Fibroblast of mammary gland (primary cell): Measurements from ENCODE around the gene SPECC1.

Experiments
- DNase-seq: peaks from one replicate; pipeline ENCODE4 v3.0.0-alpha.2; 2010; ENCODE audit warnings: low read depth
- H3K4me3 ChIP-seq: 2 replicates; pipeline ENCODE4 v1.5.1; 2011; ENCODE audit warnings: low read depth, mild to moderate bottlenecking, low read length, moderate library complexity; ENCODE audit not compliant: control insufficient read depth
- CTCF ChIP-seq: conservative IDR thresholded peaks from 2 replicates; pipeline ENCODE4 v1.5.1; 2011; ENCODE audit warnings: low read depth, low read length, inconsistent platforms; ENCODE audit not compliant: control insufficient read depth, insufficient read depth

SPECC1 gene

DNA sequence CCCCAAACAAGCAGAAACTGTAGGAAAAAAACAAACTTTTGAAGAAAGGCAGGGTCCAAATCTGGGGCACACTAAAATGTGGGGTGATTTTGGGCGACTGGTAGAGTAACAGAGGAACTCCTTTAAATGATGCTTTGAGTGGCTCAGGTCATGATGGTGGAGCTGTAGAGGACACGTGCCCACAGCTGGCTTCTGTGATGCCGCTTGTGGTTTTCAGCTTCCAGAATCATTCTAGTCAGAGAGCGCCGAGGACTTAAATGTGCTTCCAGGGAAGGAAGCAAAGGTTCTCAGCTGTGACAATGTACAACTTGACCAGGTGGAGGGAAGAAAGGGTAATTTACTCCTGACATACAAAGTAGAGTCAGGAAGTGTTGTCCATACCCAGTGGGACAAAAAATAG lies 295.8 kb downstream of the SPECC1 start:
- DNase-seq = no peak
- no peak for TF ChIP-seq CTCF
- no peak overlapping the region for H3K4me3 ChIP-seq

GRCh38 chr17:20306924-20307323 lies 297.8 kb downstream of the SPECC1 start:
- H3K4me3 ChIP-seq = no peak overlapping the region
- DNase-seq = no peak
- TF ChIP-seq CTCF = no peak

DNA sequence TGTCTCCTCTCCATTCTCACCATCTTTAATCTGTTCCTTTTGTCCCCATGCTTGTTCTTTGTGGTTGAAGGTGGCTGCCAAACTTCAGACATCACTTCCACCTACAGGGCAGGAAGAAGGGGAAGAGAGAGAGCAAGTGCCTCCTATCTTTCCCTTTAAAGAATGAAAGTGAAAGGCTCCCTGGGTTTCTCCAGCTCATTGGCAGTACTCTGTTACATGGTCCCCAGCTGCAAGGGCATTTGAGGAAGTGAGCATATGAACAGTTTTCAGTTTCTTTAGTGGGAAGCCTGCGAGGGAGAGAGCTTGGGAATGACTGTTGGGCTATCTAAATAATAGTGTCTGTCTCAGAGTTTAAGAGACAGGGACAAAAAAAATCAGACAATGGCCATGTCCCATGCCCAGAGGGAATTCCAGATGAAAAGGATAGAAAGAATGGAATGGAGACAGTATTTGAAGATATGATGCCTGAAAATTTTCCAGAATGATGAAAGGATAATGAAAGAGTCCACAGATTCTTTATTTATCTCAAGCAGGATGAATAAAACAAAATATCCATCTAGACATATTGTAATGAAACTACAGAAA lies 298.3 kb downstream of the SPECC1 start:
- TF ChIP-seq CTCF = no peak
- no peak overlapping the region for H3K4me3 ChIP-seq
- DNase-seq = no peak

GRCh38 chr17:20310481-20310880 lies 301.3 kb downstream of the SPECC1 start:
- no peak for TF ChIP-seq CTCF
- no peak for DNase-seq
- no peak overlapping the region for H3K4me3 ChIP-seq

GRCh38 chr17:20313306-20313705 lies 304.1 kb downstream of the SPECC1 start:
- TF ChIP-seq CTCF = no peak
- H3K4me3 ChIP-seq = no peak overlapping the region
- no peak for DNase-seq

GRCh38 chr17:20313891-20314290 lies 304.7 kb downstream of the SPECC1 start:
- no peak for TF ChIP-seq CTCF
- H3K4me3 ChIP-seq = no peak overlapping the region
- no peak for DNase-seq

- no peak for TF ChIP-seq CTCF
- no peak overlapping the region for H3K4me3 ChIP-seq
- no peak for DNase-seq
These were observed 305.7 kb downstream of the SPECC1 start for GRCh38 chr17:20314834-20315233.
